H1 (cell line): Measurements from ENCODE around the gene YBX1. TPM values are rescaled to one million over a fixed set of nuclear protein-coding genes. Genes with fewer than 3 reads are reported as not detected.

Experiments used
- CTCF ChIA-PET: fragments of 300-600 bp; sonication (Branson Sonifier 250); formaldehyde crosslinking; loops from one replicate; lab custom pipeline; 2021; ENCODE audit not compliant: partially characterized antibody; lab: Charles Lee
- POLR2A ChIA-PET: fragments of 300-600 bp; sonication (Branson Sonifier 250); formaldehyde crosslinking; loops from one replicate; lab custom pipeline; 2021; ENCODE audit warnings: inconsistent platforms; ENCODE audit not compliant: partially characterized antibody; lab: Charles Lee
- DNase-seq, 2 experiments: peaks; one replicate each; pipeline versions ENCODE4 v3.0.0 to v3.0.0-alpha.2; 2010 to 2022; ENCODE audit warnings: low spot score in 2 of 2, low read depth in 1 of 2, mixed read lengths in 1 of 2
- FAIRE-seq: peaks from 2 replicates; lab custom pipeline; 2011; peaks lifted over from hg19 to GRCh38; lab: Jason Lieb, UNC
- H2AFZ ChIP-seq: 2 replicates; pipeline ENCODE4 v1.8.1; 2012; ENCODE audit warnings: low read length, inconsistent platforms
- H2AK5ac ChIP-seq: 2 replicates; pipeline ENCODE4 v1.6.1; 2013; ENCODE audit warnings: low read depth, low read length
- H2BK120ac ChIP-seq: replicated peaks from 2 replicates; pipeline ENCODE3; 2013; ENCODE audit warnings: low read depth, low read length, inconsistent platforms
- H2BK12ac ChIP-seq: 2 replicates; pipeline ENCODE4 v1.6.1; 2013; ENCODE audit warnings: low read depth, low read length
- H2BK15ac ChIP-seq: 2 replicates; pipeline ENCODE4 v1.6.1; 2013; ENCODE audit warnings: low read length
- H2BK20ac ChIP-seq: 2 replicates; pipeline ENCODE4 v1.6.1; 2013; ENCODE audit warnings: low read length
- H2BK5ac ChIP-seq: 2 replicates; pipeline ENCODE4 v1.6.1; 2013; ENCODE audit warnings: low read depth, low read length
- H3K14ac ChIP-seq: 2 replicates; pipeline ENCODE4 v1.6.1; 2013; ENCODE audit warnings: inconsistent platforms; ENCODE audit not compliant: insufficient read length
- H3K18ac ChIP-seq: 2 replicates; pipeline ENCODE4 v1.6.1; 2013; ENCODE audit warnings: low read length; ENCODE audit errors: extremely low read depth
- H3K23ac ChIP-seq: 2 replicates; pipeline ENCODE4 v1.6.1; 2013; ENCODE audit warnings: inconsistent platforms; ENCODE audit not compliant: insufficient read length
- H3K23me2 ChIP-seq: 2 replicates; pipeline ENCODE4 v1.6.1; 2013; ENCODE audit warnings: low read depth, low read length
- H3K27ac ChIP-seq: 2 replicates; pipeline ENCODE4 v1.6.1; 2011; ENCODE audit warnings: low read depth, low read length, inconsistent platforms
- H3K27me3 ChIP-seq, 4 experiments: replicated peaks in 1 of 4; 1 replicate in 1 of 4; 2 replicates in 3 of 4; pipeline versions ENCODE4 v1.6.1 to v1.8.1; 2011 to 2013; ENCODE audit warnings: low read length in 3 of 4, mild to moderate bottlenecking in 3 of 4, inconsistent platforms in 2 of 4, mixed read lengths in 2 of 4, moderate library complexity in 1 of 4; ENCODE audit not compliant: control insufficient read depth in 3 of 4, insufficient read depth in 3 of 4; ENCODE audit errors: extremely low read depth in 1 of 4
- H3K36me3 ChIP-seq, 4 experiments: 2 replicates each; pipeline versions ENCODE4 v1.6.1 to v1.8.1; 2011 to 2013; ENCODE audit warnings: mild to moderate bottlenecking in 4 of 4, low read length in 3 of 4, moderate library complexity in 2 of 4, control low read depth in 1 of 4, inconsistent platforms in 1 of 4; ENCODE audit not compliant: insufficient read depth in 4 of 4, control insufficient read depth in 2 of 4
- H3K4ac ChIP-seq: replicated peaks from 2 replicates; pipeline ENCODE3; 2013; ENCODE audit warnings: low read length, low read depth, mixed read lengths, inconsistent platforms; ENCODE audit not compliant: insufficient read length
- H3K4me1 ChIP-seq, 4 experiments: replicated peaks in 1 of 4; 1 replicate in 1 of 4; 2 replicates in 3 of 4; pipeline versions ENCODE4 v1.6.1 to v1.8.1; 2011 to 2013; ENCODE audit warnings: low read length in 3 of 4, inconsistent platforms in 2 of 4, mixed read lengths in 1 of 4; ENCODE audit not compliant: insufficient read depth in 4 of 4, control insufficient read depth in 3 of 4
- H3K4me2 ChIP-seq, 2 experiments: 2 replicates each; pipeline versions ENCODE4 v1.6.1 to v1.8.1; 2011 to 2013; ENCODE audit warnings: low read depth in 2 of 2, low read length in 2 of 2, control low read depth in 1 of 2, inconsistent platforms in 1 of 2, mild to moderate bottlenecking in 1 of 2; ENCODE audit not compliant: insufficient read depth in 1 of 2
- H3K4me3 ChIP-seq, 4 experiments: fragments of 200-600, 300-600 bp in 1 of 4; sonication (generic), shearing (Covaris generic), sonication (Bioruptor Twin) in 1 of 4; 2 replicates each; pipeline versions ENCODE4 v1.5.1 to v1.8.1; 2011 to 2016; ENCODE audit warnings: low read length in 4 of 4, low read depth in 3 of 4, control low read depth in 2 of 4, inconsistent platforms in 2 of 4, mild to moderate bottlenecking in 2 of 4, mixed read lengths in 1 of 4, moderate library complexity in 1 of 4; ENCODE audit not compliant: insufficient read depth in 2 of 4; ENCODE audit errors: extremely low read depth in 1 of 4
- H3K56ac ChIP-seq: replicated peaks from 2 replicates; pipeline ENCODE3; 2013; ENCODE audit warnings: low read depth, mild to moderate bottlenecking, mixed read lengths, low read length, inconsistent platforms; ENCODE audit not compliant: insufficient read length
- H3K79me1 ChIP-seq: 2 replicates; pipeline ENCODE4 v1.6.1; 2013; ENCODE audit warnings: low read depth, low read length, control low read depth
- H3K79me2 ChIP-seq, 2 experiments: 2 replicates each; pipeline versions ENCODE4 v1.6.1 to v1.8.1; 2012 to 2013; ENCODE audit warnings: low read length in 2 of 2, mild to moderate bottlenecking in 2 of 2, inconsistent platforms in 1 of 2; ENCODE audit not compliant: insufficient read depth in 2 of 2, control insufficient read depth in 1 of 2
- H3K9ac ChIP-seq, 4 experiments: replicated peaks in 1 of 4; 1 replicate in 1 of 4; 2 replicates in 3 of 4; pipeline versions ENCODE4 v1.6.1 to v1.8.1; 2011 to 2013; ENCODE audit warnings: low read depth in 3 of 4, low read length in 3 of 4, control low read depth in 2 of 4, mild to moderate bottlenecking in 2 of 4, moderate library complexity in 2 of 4, inconsistent platforms in 1 of 4; ENCODE audit errors: extremely low read depth in 1 of 4
- H3K9me3 ChIP-seq, 2 experiments: 2 replicates each; pipeline versions ENCODE4 v1.6.1 to v1.8.1; 2012 to 2013; ENCODE audit warnings: mild to moderate bottlenecking in 2 of 2, moderate library complexity in 2 of 2, control low read depth in 1 of 2, inconsistent platforms in 1 of 2, low read depth in 1 of 2, low read length in 1 of 2, mixed read lengths in 1 of 2; ENCODE audit not compliant: insufficient read depth in 2 of 2
- H4K20me1 ChIP-seq, 2 experiments: replicated peaks in 1 of 2; 2 replicates each; pipeline versions ENCODE3 to v1.8.1; 2011 to 2013; ENCODE audit warnings: inconsistent platforms in 2 of 2, low read length in 2 of 2, mild to moderate bottlenecking in 1 of 2; ENCODE audit not compliant: insufficient read depth in 2 of 2, control insufficient read depth in 1 of 2
- H4K5ac ChIP-seq: 2 replicates; pipeline ENCODE4 v1.6.1; 2013; ENCODE audit warnings: low read length, low read depth, mixed read lengths, inconsistent platforms; ENCODE audit not compliant: insufficient read length
- H4K8ac ChIP-seq: 2 replicates; pipeline ENCODE4 v1.8.0; 2013; ENCODE audit warnings: mild to moderate bottlenecking, moderate library complexity, low read length, inconsistent platforms; ENCODE audit not compliant: insufficient read depth; ENCODE audit errors: extremely low read depth
- H4K91ac ChIP-seq: replicated peaks from 2 replicates; pipeline ENCODE3; 2013; ENCODE audit warnings: low read length, mixed read lengths, inconsistent platforms; ENCODE audit not compliant: insufficient read length
- WGBS, 2 experiments: shearing (Covaris generic) in 1 of 2; methylation state at CpG; one replicate each; pipeline versions ENCODE4 v1.1.6 to v1.1.7; 2013 to 2015; ENCODE audit warnings: low lambda C conversion rate in 2 of 2, mixed read lengths in 2 of 2, inconsistent platforms in 1 of 2, low coverage in 1 of 2, missing lambda C conversion rate in 1 of 2; ENCODE audit not compliant: insufficient replicate concordance in 2 of 2, insufficient coverage in 1 of 2, insufficient read length in 1 of 2; ENCODE audit errors: extremely low coverage in 1 of 2, missing lambda C conversion rate in 1 of 2; 5-methylcytosine and 5-hydroxymethylcytosine counted together
- polyA plus RNA-seq, 7 experiments: library from polyadenylated mRNA; depleted of rRNA in 3 of 7; stranded (reverse) in 5 of 7; unstranded in 2 of 7; fragments of >200 nt in 5 of 7; fragments of 200-250 nt in 2 of 7; gene quantifications; 1 replicate in 5 of 7; 2 replicates in 1 of 7; 4 replicates in 1 of 7; pipeline versions ENCODE4 v1.2.1 to v1.2.3, GENCODE V29; 2011 to 2013; ENCODE audit warnings: missing spikeins in 2 of 7, mixed read lengths in 2 of 7
- total RNA-seq: library from RNA; stranded (reverse); fragmentation: NEBNext Ultra II Directional; extraction: Animal tissue kit (Norgen Biotek cat#: 25700); gene quantifications from 2 replicates; pipeline ENCODE4 v1.2.1, GENCODE V29; 2021

YBX1 gene
- total and polyA plus RNA-seq, 2 of the 8 experiments (the other 6 are each of a cell fraction or from before 2014, with no cell fraction given): 438 to 1,219 TPM

DNA sequence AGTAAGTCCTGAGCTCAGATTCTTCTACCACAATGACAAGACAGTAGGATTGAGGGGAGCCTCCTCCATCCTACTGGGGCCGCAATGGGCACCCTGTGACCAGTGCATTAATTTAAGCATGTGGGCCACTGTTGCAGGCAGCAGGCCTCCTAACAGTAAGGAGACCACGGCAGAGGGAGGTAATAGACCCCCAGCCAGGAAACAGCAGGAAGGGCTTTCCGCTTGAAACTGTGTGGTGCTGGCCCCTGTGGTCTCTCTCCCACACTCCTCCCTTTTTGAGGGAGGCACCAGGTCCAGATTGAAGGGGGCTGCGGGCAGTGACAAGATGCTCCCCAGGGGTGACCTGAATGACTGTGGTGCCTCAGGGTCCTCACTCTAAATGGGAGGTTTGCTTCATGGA is 59.5 kb downstream of the YBX1 start:
- no peak overlapping the region for H2AFZ ChIP-seq
- no peak overlapping the region for H3K23ac ChIP-seq
- H3K27me3 ChIP-seq: no peaks in the 10 kb centered on the region
- POLR2A ChIA-PET: interaction anchor here (0.8 to 3.9 kb wide), 5 partner anchors 24 to 60 kb away, joined by 3 to 32 read pairs (median 3); partner anchors contain the start of genes C1orf50, P3H1 and YBX1
- H4K20me1 ChIP-seq: peaks cover 0 to 2% of the 10 kb centered on the region in 2 experiments
- H2BK5ac ChIP-seq: peak overlapping the region; percentile 94; the same call in 1 of the 2 replicates
- H3K9ac ChIP-seq: no peak overlapping the region
- H2BK12ac ChIP-seq: peak overlapping the region; percentile 99
- FAIRE-seq: no peak
- H2AK5ac ChIP-seq: peak overlapping the region; percentile 93; the same call in 1 of the 2 replicates
- H3K23me2 ChIP-seq: peaks cover 5% of the 10 kb centered on the region; the same call in 1 of the 2 replicates
- CTCF ChIA-PET: interaction anchor here (1.2 to 9.8 kb wide), 4 partner anchors 11 to 164 kb away, joined by 4 to 77 read pairs (median 6); partner anchors contain the start of genes C1orf50 and P3H1
- no peak overlapping the region for H3K14ac ChIP-seq
- H3K9me3 ChIP-seq: no peaks in the 10 kb centered on the region
- H2BK20ac ChIP-seq: peak overlapping the region; percentile 98; the same call in 1 of the 2 replicates
- H2BK15ac ChIP-seq: 0 out of 2 replicates have a peak overlapping the region, but pooled peaks have one; percentile 95
- peak overlapping the region; percentile 97 for H4K91ac ChIP-seq
- H3K79me1 ChIP-seq: peaks cover 3% of the 10 kb centered on the region; the same call in 1 of the 2 replicates
- peak overlapping the region; percentile 78 for H2BK120ac ChIP-seq
- no peak overlapping the region for H4K5ac ChIP-seq
- no peak overlapping the region for H4K8ac ChIP-seq
- no peaks in the 10 kb centered on the region for H3K79me2 ChIP-seq
- no peak overlapping the region for H3K4ac ChIP-seq
- H3K36me3 ChIP-seq: peaks cover 2 to 7% (median 3%) of the 10 kb centered on the region in 4 experiments; a peak in 5 of 8 replicates
- H3K56ac ChIP-seq: no peak overlapping the region
- peaks cover 0 to 38% (median 28%) of the 10 kb centered on the region in 4 experiments; a peak in 6 of 7 replicates for H3K4me1 ChIP-seq
- no peak overlapping the region for H3K27ac ChIP-seq
- no peak for DNase-seq
- H3K4me2 ChIP-seq: peak overlapping the region in 1 of 2 experiments; percentile 77; a peak in 1 of 4 replicates
- H3K4me3 ChIP-seq: no peak overlapping the region
- peak overlapping the region; percentile 95 for H3K18ac ChIP-seq
- WGBS, 2 experiments: 85% methylated on average over 4 of the region's 4 CpGs; no CpG with 5 or more reads in 1 of the 2 experiments
